Dermis microvascular lymphatic vessel endothelial cell (primary cell): ENCODE data around the gene SMIM1. TPM values are rescaled to one million over a fixed set of nuclear protein-coding genes. Genes with fewer than 3 reads are reported as not detected.

Experiments used
- DNase-seq, 2 donors: peaks; one replicate each; pipeline versions ENCODE4 v3.0.0 to v3.0.0-alpha.2; 2010; ENCODE audit warnings: low read depth in 2 of 2
- total RNA-seq: library from RNA; depleted of rRNA; stranded (reverse); fragments of >200 nt; gene quantifications from 2 replicates; pipeline ENCODE4 v1.2.1, GENCODE V29; 2014

The SMIM1 gene
- total RNA-seq, 1 donor from 2014 or later, result 0.39 TPM

DNA sequence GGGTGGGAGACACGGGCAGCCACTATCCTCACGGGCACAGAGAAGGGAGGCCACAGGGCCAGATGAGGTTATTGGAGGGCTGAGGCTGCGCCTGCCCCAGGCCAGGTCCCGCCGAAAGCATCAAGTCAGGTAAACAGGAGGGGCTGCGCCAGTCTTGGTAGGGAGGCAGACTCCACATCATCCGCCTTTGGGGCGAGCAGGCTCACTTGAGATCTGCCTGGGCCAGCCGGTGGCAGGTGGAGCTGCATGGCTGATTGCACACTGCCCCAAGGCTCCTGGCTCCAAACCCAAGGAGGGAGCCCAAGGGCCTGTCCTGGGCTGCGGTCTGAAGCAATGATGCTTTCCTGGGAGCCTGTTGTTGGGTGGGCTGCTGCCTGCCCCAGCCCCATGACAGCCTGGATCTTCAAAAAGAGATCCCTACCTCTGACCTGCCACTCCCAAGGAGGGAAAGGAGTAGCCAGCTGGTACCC is 4.6 kb downstream of the SMIM1 start:
- DNase-seq, result no peak

DNA sequence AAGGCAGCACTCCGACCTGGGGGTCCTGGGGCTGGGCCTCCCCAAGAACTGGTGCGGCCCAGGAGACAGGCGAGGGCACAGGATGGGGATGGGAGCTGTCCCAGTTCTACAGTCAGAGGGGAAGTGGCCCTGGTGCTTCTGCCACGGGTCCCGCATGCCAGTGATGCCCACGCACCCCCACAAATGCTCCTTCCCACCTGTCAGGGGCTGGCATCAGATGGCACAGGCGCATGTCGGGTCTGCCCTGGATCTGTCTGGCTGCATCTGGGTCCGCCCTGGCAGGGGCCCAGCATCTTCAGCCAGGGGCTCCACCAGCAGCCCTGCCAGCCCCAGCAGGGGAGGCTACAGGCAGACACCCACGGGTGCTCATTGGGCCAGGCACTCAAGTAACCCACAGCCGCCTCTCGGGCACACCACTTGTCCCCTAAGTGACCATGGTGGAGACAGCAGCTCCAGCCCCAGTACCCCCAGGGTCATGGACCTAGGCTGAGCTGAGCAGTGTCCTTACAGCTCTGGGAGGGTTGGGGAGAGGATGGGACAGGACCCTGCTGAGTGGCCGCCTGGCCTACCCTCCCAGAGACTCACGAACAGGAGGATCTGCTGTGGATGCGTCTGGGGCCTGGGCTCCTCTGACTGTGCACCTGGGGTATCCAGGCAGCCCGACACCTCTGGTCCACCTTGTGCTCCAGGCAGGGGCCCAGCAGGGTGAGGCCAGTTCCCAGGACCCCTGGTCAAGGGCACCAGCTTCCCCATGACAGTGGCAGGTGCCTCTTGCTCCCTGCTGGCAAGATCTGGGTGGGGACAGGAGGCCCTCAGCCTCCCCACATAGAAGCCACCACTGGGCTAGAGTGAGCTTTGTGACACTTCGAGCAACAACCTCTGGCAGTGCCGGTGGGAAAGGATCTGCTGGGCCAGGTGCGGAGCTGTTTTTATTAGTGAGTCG is 5.4 kb downstream of the SMIM1 start:
- no peak for DNase-seq

DNA sequence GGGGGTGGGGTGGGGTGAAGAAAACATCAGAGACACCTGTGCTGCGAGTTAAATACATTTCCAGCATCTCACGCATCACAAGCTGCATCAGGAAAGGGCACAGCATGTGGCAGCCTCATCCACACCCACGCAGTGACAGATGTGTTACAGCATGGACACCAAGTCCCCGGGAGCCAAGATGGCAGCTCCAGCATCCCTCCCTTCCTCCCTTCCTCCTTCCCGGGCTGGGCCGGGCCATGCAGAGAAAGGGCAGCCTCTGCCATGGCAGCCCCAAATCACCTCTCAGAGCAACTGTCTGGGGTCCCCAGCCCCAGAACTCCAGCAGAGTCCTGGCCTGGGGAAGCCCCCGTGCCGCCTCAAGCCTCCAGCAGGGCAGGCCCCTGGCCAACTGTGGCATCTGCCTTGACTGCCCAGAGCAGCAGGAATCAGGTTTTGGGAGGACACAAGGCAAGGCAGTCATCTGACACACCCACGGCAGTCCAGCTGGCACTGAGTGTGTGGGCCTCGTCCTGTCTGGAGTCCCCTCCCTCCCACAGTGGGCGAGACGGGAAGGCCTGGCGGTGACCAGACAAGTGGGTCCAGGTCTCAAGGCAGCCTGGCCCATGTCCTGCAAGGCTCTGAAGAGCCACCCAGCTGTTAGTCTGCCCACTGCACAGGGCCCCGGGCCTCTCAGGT is 6.2 kb downstream of the SMIM1 start:
- no peak for DNase-seq

DNA sequence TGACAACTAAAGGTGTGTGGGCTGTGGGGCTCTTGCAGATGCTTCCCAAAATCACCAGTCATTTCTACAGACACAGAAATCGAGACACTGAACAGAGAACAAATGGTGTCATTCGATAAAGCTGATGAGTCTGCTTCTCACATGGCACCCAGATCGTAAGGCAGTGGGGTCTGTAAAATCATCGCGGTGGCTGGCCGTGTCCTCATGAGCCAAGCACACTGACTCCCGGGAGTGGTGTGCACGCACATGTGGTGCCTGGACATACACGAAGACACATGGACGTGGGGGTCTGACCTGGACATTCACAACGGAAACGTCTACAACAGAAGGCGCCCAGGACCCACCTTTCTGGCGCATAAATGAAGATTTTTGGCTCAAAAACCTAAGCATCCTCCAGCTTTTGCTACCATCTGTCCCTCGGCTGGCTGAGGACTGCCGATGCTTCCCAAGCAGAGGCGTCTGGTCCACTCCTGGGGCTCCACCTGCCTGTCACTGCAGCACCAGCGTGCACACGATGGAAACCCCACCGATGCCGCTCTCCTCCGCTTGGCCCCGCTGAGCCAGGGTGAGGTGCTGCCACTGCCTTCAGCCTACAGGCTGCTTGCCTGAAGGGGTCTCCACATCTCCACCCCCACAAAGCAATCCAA is 6.8 kb downstream of the SMIM1 start:
- DNase-seq, result no peak

DNA sequence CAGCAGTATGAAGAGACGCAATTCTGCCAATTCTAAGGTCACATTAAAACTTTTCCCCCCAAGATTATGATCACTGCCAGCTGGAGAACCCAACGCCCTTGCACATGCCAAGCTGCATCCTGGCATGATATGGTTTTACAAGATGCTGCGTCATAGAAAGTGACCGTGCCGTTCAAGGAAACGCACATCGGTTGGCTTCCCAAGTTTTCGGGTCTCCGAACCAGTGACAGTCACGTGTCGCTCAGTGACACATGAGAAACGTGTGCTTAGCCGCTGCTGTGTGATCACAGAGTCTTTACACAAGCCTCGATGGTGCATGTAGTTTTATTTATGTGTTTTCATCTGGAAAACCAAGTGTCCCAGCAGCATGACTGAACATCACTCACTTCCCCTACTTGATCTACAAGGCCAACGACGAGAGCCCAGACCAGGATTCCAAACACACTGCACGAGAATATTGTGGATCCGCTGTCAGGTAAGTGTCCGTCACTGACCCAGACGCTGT is 7.4 kb downstream of the SMIM1 start:
- DNase-seq, result no peak

DNA sequence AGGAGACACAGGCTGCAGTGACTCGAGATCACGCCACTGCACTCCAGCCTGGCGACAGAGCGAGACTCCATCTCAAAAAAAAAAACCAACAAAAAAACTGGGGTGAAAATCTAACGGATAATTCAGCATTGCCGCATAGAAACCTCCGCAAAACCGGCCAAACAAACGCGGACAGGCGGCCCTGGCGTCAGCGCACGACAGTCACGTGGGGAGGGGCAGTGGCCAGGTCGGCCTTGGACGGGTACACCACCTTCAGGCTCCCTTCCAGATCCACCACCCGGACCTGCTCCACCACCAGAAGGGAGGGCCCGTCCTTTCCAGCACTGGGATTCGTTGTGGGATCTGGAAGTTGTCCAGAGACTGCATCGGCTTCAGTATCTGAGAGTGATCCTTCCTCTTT is 8.4 kb downstream of the SMIM1 start:
- DNase-seq, result no peak

DNA sequence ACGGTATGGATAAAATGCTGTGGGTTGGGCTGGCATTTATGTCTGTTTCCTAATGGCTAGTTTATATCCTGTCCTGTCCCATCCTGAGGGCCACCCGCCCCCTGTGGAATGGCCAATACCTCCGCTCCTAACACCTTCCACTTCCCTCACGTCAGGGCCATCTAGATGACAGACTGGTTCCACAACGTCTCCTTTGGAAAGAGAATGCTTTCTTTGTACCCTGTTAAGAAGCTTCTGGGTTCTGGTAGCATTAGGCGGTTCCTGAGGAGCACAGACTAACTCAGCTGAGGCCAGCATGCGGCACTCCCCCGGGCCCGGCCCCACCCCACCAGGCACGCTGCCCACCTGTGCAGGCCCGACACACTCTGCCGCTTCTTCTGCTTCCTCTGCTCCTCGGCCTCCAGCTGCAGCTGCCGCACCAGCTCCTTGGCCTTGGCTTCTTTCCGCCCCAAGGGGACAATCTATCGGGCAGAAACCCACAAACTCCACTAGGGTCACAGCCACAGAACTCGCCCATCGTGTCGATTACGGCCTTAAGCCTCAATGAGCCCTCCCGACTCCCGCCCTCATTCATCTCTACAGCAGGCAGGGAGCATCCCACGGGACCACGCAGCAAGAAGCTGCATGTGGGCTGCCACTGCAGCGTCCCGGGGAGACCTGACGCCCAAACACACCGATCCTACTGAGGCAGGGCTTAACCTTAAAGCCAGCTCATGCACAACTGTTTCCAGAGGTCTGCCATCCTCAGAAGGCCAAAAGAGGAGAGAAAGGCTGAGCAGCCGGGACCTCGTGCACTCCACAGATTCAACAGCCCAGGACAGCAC is 11.3 kb downstream of the SMIM1 start:
- no peak for DNase-seq

DNA sequence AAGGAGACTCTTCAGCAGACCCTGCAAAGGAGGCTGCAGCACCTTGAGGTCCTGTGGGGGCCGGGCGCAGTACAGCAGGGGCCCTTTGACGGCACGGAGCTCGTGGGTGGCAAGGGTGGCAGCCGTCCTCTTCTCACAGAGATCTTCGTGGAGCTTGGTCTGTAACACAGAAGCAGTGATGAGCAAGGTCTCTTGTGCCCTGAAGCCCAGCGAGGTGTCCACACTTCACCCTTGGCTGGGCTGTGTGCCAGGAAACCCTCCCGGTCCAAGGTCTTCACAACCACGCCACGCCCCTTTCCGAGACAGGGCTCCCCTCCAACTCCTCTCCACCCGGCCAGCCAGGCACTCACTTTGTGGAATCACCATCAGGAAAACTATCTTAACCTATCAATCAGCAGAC is 12.5 kb downstream of the SMIM1 start:
- no peak for DNase-seq

DNA sequence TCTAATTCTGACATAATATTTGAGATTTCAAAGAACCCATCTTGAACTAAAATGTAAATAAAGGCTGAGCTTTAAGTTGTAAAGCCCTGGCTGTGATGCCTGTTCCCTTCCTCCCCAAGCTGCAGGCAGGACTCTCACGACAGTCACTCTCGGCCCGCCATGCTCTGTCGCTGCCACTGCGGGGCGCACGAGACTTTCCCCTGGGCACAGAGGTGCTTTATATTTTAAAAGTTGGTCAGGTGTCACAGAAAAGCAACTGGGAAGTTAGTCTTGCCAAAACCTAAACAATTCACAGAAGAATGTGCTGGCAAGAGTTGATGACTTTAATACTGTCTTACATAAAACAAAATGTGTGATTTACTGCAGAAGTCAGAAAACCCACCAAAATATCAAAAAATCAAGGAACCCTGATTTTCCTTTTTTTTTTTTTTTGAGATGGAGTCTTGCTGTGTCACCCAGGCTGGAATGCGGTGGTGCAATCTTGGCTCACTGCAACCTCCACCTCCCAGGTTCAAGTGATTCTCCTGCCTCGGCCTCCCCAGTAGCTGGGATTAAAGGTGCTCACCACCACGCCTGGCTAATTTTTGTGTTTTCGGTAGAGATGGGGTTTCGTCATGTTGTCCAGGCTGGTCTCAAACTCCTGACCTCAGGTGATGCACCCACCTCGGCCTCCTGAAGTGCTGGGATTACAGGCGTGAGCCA is 13.1 kb downstream of the SMIM1 start:
- no peak for DNase-seq

DNA sequence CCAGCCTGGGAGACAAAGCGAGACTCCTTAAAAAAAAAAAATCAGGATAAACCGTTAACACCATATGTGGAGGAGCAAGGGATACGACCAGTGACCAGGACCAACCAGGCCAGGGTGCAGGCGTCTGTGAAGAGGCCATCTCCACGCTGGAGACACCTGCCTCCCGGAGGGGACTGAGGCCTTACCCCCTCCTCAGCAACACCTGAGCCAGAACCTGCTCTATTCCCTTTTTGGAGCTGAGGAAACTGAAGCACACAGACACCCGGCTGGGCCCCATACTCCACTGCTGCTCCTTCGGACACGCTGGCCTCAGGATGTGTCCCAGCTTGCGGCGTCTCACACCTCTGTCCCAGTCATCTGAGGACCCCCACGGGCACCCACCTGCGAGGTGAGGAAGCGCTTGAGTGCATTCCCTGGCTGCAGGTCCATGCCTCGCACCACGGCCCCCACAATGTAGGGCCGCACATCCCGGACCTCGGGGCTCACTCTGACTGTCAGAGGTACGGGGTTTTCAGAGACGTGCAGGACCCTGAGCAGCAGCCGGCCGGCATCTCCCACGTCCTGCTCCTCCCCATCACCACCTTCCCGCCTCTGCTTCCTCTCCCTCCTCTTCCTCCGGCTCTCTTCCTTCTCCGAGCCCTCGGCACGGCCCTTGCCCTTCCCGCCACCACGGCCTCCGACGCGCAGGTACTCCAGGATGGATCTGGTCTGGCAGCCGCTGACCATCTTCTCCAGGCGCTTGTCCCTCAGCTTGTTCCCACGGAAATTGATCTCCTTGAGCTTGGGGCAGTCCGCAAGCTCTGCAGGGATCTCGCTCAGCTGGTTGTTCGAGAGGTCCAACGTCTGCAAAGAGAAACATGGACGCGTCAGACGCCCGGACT is 14.2 kb downstream of the SMIM1 start:
- no peak for DNase-seq

DNA sequence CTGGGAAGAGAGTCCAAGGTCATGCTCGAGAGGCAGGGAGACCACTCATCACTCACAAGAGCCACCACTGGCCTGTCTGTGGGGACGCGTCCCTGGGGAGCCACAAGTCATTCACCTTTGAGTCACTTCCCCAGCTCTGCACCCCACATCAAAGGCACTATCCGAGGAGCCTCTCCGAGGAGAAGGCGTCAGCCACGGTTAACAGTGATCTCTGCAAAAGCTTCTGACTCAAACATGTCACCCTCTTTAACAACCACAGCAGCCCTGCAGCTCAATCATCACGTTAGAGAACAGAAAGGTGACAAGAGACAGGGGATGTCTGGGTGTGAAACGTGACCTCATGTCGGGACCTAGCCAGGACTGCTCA is 14.8 kb downstream of the SMIM1 start:
- no peak for DNase-seq

DNA sequence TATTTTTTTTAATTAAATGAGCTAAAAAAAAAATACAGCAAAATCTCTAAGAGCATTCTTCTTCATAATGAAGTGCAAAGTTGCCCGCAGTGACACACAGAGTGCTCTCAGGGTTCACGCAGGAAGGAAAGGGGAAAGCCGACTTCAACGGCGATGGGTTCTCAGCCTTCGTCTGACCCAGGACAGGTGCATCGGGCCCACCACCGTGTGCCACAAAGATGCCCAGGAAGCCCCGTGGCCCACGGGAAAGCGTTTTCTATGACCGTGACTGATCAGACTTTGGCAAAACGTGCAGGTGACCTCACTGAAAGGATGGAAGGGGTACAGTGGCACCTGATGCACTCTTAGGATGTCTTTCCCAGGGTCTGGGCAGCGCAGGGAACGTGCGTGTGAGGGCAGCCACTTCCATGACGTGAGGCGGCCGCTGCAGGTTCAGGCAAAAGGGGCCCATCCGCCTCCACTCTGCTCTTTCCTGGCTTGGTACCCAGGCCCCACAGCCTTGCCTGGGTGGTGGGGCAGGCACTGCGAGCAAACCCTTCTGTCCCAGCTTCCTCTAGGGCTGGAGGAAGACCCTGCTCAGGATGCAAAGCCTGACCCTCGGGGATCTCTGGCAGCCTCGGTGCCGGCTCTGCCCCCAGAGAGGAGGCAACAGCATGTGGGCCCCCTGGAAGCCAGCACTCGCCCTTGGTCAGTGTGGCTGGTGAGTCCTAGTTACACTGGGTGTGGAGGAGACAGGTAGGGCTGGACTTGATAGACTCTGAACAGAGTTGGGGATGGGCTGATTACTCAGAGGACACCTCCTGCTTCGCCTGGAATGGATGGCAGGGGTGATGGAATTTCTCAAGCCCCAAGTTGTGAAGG is 15.4 kb downstream of the SMIM1 start:
- DNase-seq, result no peak

DNA sequence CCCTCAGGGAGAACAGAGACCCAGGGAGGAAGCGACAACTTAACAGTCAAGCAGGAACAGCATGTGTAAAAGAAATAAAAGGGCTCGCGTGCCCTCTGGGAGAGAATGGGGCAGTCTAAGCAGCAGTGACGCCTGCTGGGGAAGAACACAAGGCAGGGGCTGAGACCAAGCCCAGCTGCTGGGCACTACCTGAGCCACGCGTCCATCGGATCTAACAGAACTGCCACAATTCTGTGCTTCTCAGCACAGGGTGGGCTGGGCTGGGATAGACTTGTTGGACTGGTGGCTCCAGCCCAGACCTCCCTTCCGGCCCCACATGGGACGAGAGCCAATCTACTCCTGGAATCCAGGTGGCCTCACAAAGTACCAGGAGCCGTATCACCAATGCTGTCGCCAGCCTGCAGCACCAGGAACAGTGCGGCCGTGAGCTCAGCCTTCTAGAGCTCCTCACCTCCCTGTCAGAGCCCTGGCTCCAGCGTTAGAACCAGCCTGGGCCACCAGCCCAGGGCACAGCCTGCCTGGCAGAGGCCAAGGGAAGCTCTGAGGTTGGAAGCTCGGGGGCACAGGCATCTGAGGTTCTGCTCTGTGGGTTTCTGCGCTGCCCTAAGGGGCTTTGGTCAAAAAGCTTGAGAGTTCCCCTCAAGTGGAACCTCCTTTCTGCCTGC is 16.3 kb downstream of the SMIM1 start:
- no peak for DNase-seq

DNA sequence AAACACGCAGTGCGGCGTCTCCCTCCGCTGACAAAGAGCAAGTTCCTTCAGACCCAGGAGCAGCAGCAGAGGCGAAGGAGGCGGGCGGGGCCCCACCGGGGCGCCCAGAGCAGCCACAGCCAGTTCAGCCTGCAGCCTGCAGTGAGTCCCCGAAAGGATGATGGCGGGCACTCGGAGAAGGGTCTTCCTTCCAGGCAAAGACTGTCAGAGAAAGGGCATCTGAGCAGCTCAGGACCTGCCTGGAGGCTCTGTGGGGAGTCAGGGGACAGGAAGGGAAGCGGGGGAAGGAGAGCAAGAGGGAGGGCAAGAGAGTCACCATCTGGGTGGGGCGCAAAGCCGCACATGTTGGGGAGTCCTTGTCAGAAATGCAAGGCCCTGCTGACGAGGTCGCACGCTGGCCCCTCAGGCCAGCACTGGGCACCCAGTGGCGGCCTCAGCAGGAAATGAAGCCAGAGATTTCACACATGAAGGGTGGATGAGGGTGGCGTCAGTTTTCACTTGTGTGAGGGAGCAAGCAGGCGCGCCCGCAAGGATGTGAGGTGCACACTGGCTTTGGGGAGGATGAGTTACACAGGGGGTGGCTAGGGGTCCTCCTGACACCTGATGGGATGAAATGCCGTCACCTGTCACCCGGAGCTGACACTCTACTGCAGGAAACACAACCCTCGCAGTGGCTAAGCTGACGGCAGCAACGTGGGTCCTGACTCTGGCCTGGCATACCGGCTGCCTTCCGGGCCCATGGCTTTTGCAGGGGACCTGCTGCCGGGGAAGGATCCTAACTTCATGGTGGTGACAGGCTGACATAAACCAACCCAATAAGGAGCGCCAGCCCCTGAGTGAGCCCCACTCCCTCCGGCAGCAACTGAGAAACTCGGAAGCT is 17.1 kb downstream of the SMIM1 start:
- DNase-seq, result no peak

DNA sequence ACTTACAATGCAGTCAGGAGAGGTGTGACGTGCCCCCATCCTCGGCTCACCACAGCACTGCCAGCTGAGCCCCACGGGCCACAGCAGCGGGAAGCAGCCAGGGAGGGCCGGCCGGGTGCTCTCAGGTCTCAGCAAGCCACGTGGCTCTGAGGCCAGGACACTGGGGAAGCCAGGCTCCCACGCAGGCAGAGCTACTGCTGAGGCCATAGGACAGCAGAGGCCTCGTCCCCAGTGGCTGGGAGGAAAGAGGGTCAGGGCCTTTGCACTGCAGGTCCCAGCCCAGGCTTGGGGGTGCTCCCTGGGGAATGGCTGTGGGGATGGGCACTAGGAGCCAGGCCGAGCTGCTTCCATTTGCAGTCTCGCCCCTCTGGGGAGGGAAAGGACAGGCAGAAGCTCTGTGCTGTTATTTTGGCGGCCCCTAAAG is 18.0 kb downstream of the SMIM1 start:
- DNase-seq, result no peak

DNA sequence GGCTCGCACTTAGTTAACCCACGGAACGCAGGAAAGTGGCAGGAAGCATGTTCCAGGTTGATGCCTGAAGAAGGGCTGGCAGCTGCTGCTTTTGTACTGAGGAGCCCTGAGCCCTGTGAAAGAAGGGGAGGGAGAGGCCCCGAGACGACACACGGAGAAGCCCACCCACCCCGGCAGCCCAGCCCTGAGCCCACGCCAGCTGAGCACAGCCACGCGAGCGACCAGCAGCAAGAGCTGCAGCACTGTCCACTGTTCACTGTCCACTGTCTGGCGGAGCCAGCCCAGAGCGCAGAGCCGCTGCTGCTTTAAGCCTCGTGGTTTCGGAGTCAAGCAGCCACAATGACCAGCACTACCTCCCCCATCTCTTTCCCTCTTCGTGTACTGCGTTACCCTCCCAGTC is 18.4 kb downstream of the SMIM1 start:
- DNase-seq, result no peak
